ENCODE measurements around the gene DENND4C. TPM values are rescaled to one million over a fixed set of nuclear protein-coding genes. Genes with fewer than 3 reads are reported as not detected.
A peak's percentile ranks its signal among the peaks of the same experiment; 100 is the strongest.

DENND4C gene
- polyA plus RNA-seq, 1 of the 3 experiments (the other 2 are of a cell fraction): 7.5 TPM

GRCh38 chr9:19181561-19181960 lies 48.9 kb upstream of the DENND4C start:
- H3K4me2 ChIP-seq: no peak overlapping the region
- H3K27me3 ChIP-seq (ENCODE audit: insufficient read depth): no peaks in the 10 kb centered on the region
- H3F3A ChIP-seq (replicated peaks; ENCODE audit: insufficient read depth): peaks cover 15% of the 10 kb centered on the region
- no peak overlapping the region for H3K9ac ChIP-seq
- H3K9me2 ChIP-seq: no peaks in the 10 kb centered on the region
- no peak for TF ChIP-seq MXI1 (IDR thresholded peaks at IDR 0.05; ENCODE audit: low read depth, low read length)
- no peak for TF ChIP-seq TEAD4 (IDR thresholded peaks at IDR 0.05; ENCODE audit: borderline replicate concordance, insufficient read depth)
- no peak for TF ChIP-seq EP300 (IDR thresholded peaks at IDR 0.05; ENCODE audit: borderline replicate concordance in 1 of 2, low read depth in 1 of 2, low read length in 1 of 2)
- TF ChIP-seq EZH2phosphoT487 (IDR thresholded peaks at IDR 0.05; ENCODE audit: borderline replicate concordance, low read depth): no peak
- TF ChIP-seq, protein P1, sequence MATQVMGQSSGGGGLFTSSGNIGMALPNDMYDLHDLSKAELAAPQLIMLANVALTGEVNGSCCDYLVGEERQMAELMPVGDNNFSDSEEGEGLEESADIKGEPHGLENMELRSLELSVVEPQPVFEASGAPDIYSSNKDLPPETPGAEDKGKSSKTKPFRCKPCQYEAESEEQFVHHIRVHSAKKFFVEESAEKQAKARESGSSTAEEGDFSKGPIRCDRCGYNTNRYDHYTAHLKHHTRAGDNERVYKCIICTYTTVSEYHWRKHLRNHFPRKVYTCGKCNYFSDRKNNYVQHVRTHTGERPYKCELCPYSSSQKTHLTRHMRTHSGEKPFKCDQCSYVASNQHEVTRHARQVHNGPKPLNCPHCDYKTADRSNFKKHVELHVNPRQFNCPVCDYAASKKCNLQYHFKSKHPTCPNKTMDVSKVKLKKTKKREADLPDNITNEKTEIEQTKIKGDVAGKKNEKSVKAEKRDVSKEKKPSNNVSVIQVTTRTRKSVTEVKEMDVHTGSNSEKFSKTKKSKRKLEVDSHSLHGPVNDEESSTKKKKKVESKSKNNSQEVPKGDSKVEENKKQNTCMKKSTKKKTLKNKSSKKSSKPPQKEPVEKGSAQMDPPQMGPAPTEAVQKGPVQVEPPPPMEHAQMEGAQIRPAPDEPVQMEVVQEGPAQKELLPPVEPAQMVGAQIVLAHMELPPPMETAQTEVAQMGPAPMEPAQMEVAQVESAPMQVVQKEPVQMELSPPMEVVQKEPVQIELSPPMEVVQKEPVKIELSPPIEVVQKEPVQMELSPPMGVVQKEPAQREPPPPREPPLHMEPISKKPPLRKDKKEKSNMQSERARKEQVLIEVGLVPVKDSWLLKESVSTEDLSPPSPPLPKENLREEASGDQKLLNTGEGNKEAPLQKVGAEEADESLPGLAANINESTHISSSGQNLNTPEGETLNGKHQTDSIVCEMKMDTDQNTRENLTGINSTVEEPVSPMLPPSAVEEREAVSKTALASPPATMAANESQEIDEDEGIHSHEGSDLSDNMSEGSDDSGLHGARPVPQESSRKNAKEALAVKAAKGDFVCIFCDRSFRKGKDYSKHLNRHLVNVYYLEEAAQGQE (IDR thresholded peaks at IDR 0.05; ENCODE audit: low read depth, low read length): no peak
- no peak for TF ChIP-seq NFIC (IDR thresholded peaks at IDR 0.05; ENCODE audit: borderline replicate concordance)
- H3K27ac ChIP-seq (ENCODE audit: low read depth in 2 of 2, low read length in 1 of 2): no peak overlapping the region
- peaks cover 2 to 5% of the 10 kb centered on the region in 2 experiments; a peak in 1 of 4 replicates for H3K4me1 ChIP-seq (ENCODE audit: control insufficient read depth in 1 of 2, insufficient read depth in 2 of 2, low read depth in 1 of 2, low read length in 1 of 2)
- H3K36me3 ChIP-seq (replicated peaks in 1 of 2; ENCODE audit: control insufficient read depth in 1 of 2, insufficient read depth in 2 of 2, low read length in 1 of 2): no peaks in the 10 kb centered on the region
- H3K79me2 ChIP-seq (ENCODE audit: insufficient read depth): no peaks in the 10 kb centered on the region
- no peak overlapping the region for H3K4me3 ChIP-seq (ENCODE audit: low read depth in 2 of 2, low read length in 1 of 2)
- WGBS (ENCODE audit: low lambda C conversion rate): 85% methylated on average over 5 of the region's 5 CpGs
- CTCF ChIA-PET: interaction anchor here (1.0 kb wide), 1 partner anchor 9 kb away, joined by 3 read pairs; no protein-coding TSS in a partner anchor
- POLR2A ChIA-PET: no interaction called here
- H2AFZ ChIP-seq (ENCODE audit: low read depth): no peak overlapping the region
- no peaks in the 10 kb centered on the region for H4K20me1 ChIP-seq (ENCODE audit: insufficient read depth)
- no peaks in the 10 kb centered on the region for H3K9me3 ChIP-seq
- no peak for DNase-seq

GRCh38 chr9:19184144-19184917 lies 46.2 kb upstream of the DENND4C start:
- Histone ChIP-seq H3K27ac (ENCODE audit: low read depth in 2 of 2, low read length in 1 of 2) (peak overlapping the region; percentile 53 to 90), H3K4me3 (ENCODE audit: low read depth in 2 of 2, low read length in 1 of 2) (no peak overlapping the region; a peak in 1 of 4 replicates), H4K20me1 (ENCODE audit: insufficient read depth) (no peaks in the 10 kb centered on the region), H3K9ac (peak overlapping the region; percentile 64), H3K36me3 (replicated peaks in 1 of 2; ENCODE audit: control insufficient read depth in 1 of 2, insufficient read depth in 2 of 2, low read length in 1 of 2) (no peaks in the 10 kb centered on the region), H2AFZ (ENCODE audit: low read depth) (peak overlapping the region; percentile 85), H3K9me3 (no peaks in the 10 kb centered on the region), H3K9me2 (no peaks in the 10 kb centered on the region), H3K4me2 (peak overlapping the region; percentile 26), H3K4me1 (ENCODE audit: control insufficient read depth in 1 of 2, insufficient read depth in 2 of 2, low read depth in 1 of 2, low read length in 1 of 2) (peaks cover 2 to 5% of the 10 kb centered on the region in 2 experiments; a peak in 1 of 4 replicates), H3K27me3 (ENCODE audit: insufficient read depth) (no peaks in the 10 kb centered on the region), H3F3A (replicated peaks; ENCODE audit: insufficient read depth) (peaks cover 15% of the 10 kb centered on the region), H3K79me2 (ENCODE audit: insufficient read depth) (no peaks in the 10 kb centered on the region)
- ChIA-PET POLR2A (no interaction called here), CTCF (interaction anchor here (1.1 to 3.1 kb wide), 2 partner anchors 10 to 23 kb away, joined by 3 to 17 read pairs; no protein-coding TSS in a partner anchor)
- 19% methylated on average over 7 of the region's 7 CpGs for WGBS (ENCODE audit: low lambda C conversion rate)
- DNase-seq: peak; percentile 36
- TF ChIP-seq FOSL2 (IDR thresholded peaks at IDR 0.05; ENCODE audit: borderline replicate concordance, low read depth): peak; percentile 74
- no peak for TF ChIP-seq EZH2phosphoT487 (IDR thresholded peaks at IDR 0.05; ENCODE audit: borderline replicate concordance, low read depth)
- TF ChIP-seq TCF12 (IDR thresholded peaks at IDR 0.05): peak; percentile 83
- no peak for TF ChIP-seq GATA2 (CRISPR knock-in tag; IDR thresholded peaks at IDR 0.05)
- peak; percentile 38; the same call in 1 of the 2 replicates for TF ChIP-seq USF1 (IDR thresholded peaks at IDR 0.05; ENCODE audit: borderline replicate concordance, low read depth)
- TF ChIP-seq JUND (IDR thresholded peaks at IDR 0.05): peak; percentile 69
- TF ChIP-seq, protein P2, sequence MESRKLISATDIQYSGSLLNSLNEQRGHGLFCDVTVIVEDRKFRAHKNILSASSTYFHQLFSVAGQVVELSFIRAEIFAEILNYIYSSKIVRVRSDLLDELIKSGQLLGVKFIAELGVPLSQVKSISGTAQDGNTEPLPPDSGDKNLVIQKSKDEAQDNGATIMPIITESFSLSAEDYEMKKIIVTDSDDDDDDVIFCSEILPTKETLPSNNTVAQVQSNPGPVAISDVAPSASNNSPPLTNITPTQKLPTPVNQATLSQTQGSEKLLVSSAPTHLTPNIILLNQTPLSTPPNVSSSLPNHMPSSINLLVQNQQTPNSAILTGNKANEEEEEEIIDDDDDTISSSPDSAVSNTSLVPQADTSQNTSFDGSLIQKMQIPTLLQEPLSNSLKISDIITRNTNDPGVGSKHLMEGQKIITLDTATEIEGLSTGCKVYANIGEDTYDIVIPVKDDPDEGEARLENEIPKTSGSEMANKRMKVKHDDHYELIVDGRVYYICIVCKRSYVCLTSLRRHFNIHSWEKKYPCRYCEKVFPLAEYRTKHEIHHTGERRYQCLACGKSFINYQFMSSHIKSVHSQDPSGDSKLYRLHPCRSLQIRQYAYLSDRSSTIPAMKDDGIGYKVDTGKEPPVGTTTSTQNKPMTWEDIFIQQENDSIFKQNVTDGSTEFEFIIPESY (IDR thresholded peaks at IDR 0.05; ENCODE audit: borderline replicate concordance, low read depth): no peak
- no peak for TF ChIP-seq GABPA (IDR thresholded peaks at IDR 0.05; ENCODE audit: low read depth)
- no peak for TF ChIP-seq EP300 (IDR thresholded peaks at IDR 0.05; ENCODE audit: borderline replicate concordance in 1 of 2, low read depth in 1 of 2, low read length in 1 of 2)
- TF ChIP-seq POLR2AphosphoS5 (IDR thresholded peaks at IDR 0.05; ENCODE audit: low read depth, low read length): no peak
- TF ChIP-seq, protein P1 (IDR thresholded peaks at IDR 0.05; ENCODE audit: low read depth, low read length): no peak
- TF ChIP-seq MXI1 (IDR thresholded peaks at IDR 0.05; ENCODE audit: low read depth, low read length): no peak

Data from SK-N-SH (cell line).